Smooth muscle cell (in vitro differentiated cells): Measurements from ENCODE around the gene PROZ. TPM values are rescaled to one million over a fixed set of nuclear protein-coding genes. Genes with fewer than 3 reads are reported as not detected.
A peak's percentile ranks its signal among the peaks of the same experiment; 100 is the strongest.

ENCODE experiments used
- DNase-seq: peaks from one replicate; lab custom pipeline; 2025; ENCODE audit not compliant: unreplicated experiment; lab: John Stamatoyannopoulos, UW
- H2AFZ ChIP-seq: fragments of 200-600 bp; sonication (generic); 2 replicates; pipeline ENCODE4 v1.6.0; 2016; ENCODE audit warnings: antibody characterized with exemption, low read depth, mild to moderate bottlenecking
- H3F3A ChIP-seq: fragments of 200-600 bp; sonication (generic); 2 replicates; pipeline ENCODE4 v1.6.0; 2017; ENCODE audit warnings: antibody characterized with exemption, low read depth
- H3K27ac ChIP-seq: fragments of 200-600 bp; sonication (generic); 2 replicates; pipeline ENCODE4 v1.5.1; 2016; ENCODE audit warnings: low read depth, mild to moderate bottlenecking
- H3K27me3 ChIP-seq: fragments of 200-600 bp; sonication (generic); 2 replicates; pipeline ENCODE4 v1.6.1; 2016; ENCODE audit warnings: low read depth, mild to moderate bottlenecking
- H3K36me3 ChIP-seq: fragments of 200-600 bp; sonication (generic); 2 replicates; pipeline ENCODE4 v1.5.1; 2016; ENCODE audit warnings: low read depth
- H3K4me1 ChIP-seq: fragments of 200-600 bp; sonication (generic); 2 replicates; pipeline ENCODE4 v1.5.1; 2016; ENCODE audit warnings: low read depth
- H3K4me2 ChIP-seq: fragments of 200-600 bp; sonication (generic); 2 replicates; pipeline ENCODE4 v1.6.0; 2016; ENCODE audit warnings: mild to moderate bottlenecking
- H3K4me3 ChIP-seq: fragments of 200-600 bp; sonication (generic); 2 replicates; pipeline ENCODE4 v1.5.1; 2016; ENCODE audit warnings: mild to moderate bottlenecking
- H3K79me2 ChIP-seq: fragments of 200-600 bp; sonication (generic); 2 replicates; pipeline ENCODE4 v1.6.0; 2016; ENCODE audit warnings: low read depth, mild to moderate bottlenecking
- H3K9ac ChIP-seq: fragments of 200-600 bp; sonication (generic); 2 replicates; pipeline ENCODE4 v1.6.0; 2016; ENCODE audit warnings: low read depth
- H3K9me3 ChIP-seq: fragments of 200-600 bp; sonication (generic); replicated peaks from 2 replicates; pipeline ENCODE4 v1.5.1; 2016; ENCODE audit warnings: low read depth
- H4K20me1 ChIP-seq: fragments of 200-600 bp; sonication (generic); 2 replicates; pipeline ENCODE4 v1.6.0; 2016; ENCODE audit warnings: low read depth
- CTCF ChIP-seq: fragments of 200-600 bp; sonication (generic); IDR thresholded peaks from 2 replicates; pipeline ENCODE4 v1.5.1; 2017; ENCODE audit warnings: borderline replicate concordance, mild to moderate bottlenecking, antibody characterized with exemption; ENCODE audit not compliant: insufficient read depth, poor library complexity, severe bottlenecking
- WGBS: methylation state at CpG from one replicate; pipeline ENCODE4 v1.1.7; 2016; ENCODE audit warnings: low lambda C conversion rate; 5-methylcytosine and 5-hydroxymethylcytosine counted together
- polyA plus RNA-seq: library from polyadenylated mRNA; unstranded; fragments of >200 nt; fragmentation: Nextera tagmentation; extraction: Ambion mirVana; gene quantifications from 2 replicates; pipeline ENCODE4 v1.2.1, GENCODE V29; 2016
- total RNA-seq: library from RNA; depleted of rRNA; stranded (reverse); fragments of >200 nt; gene quantifications from 2 replicates; pipeline ENCODE4 v1.2.3, GENCODE V29; 2014

Gene PROZ
- total and polyA plus RNA-seq, 2 experiments from 2014 or later, result not detected

- peaks cover 81% of the 10 kb centered on the region for H3K79me2 ChIP-seq
- H3K27me3 ChIP-seq, result no peaks in the 10 kb centered on the region
- DNase-seq, result no peak
- H3K4me3 ChIP-seq, result peak overlapping the region; percentile 84
- no peaks in the 10 kb centered on the region for H3K36me3 ChIP-seq
- no peak for TF ChIP-seq CTCF
- peaks cover 56% of the 10 kb centered on the region for H4K20me1 ChIP-seq
- no peaks in the 10 kb centered on the region for H3K9me3 ChIP-seq
- H3F3A ChIP-seq, result peaks cover 10% of the 10 kb centered on the region
- peak overlapping the region; percentile 96 for H3K27ac ChIP-seq
- H3K4me2 ChIP-seq, result peak overlapping the region; percentile 97
- 52% methylated on average over 3 of the region's 3 CpGs for WGBS
- peaks cover 11% of the 10 kb centered on the region for H3K4me1 ChIP-seq
- peak overlapping the region; percentile 85 for H2AFZ ChIP-seq
- peak overlapping the region; percentile 97 for H3K9ac ChIP-seq
These were observed 49.0 kb downstream of the PROZ start for GRCh38 chr13:113207460-113207859.

GRCh38 chr13:113207890-113208420 is 49.5 kb downstream of the PROZ start:
- Histone ChIP-seq H3K4me3 (peak overlapping the region; percentile 84), H3K4me2 (peak overlapping the region; percentile 97), H3K27ac (peak overlapping the region; percentile 96), H4K20me1 (peaks cover 56% of the 10 kb centered on the region), H3K36me3 (no peaks in the 10 kb centered on the region), H3K9ac (peak overlapping the region; percentile 97), H3K9me3 (no peaks in the 10 kb centered on the region), H3K4me1 (peaks cover 11% of the 10 kb centered on the region), H3K79me2 (peaks cover 81% of the 10 kb centered on the region), H3F3A (peaks cover 10% of the 10 kb centered on the region), H2AFZ (peak overlapping the region; percentile 85), H3K27me3 (no peaks in the 10 kb centered on the region)
- WGBS, result under 1% methylated on average over 44 of the region's 44 CpGs
- peak; percentile 42 for DNase-seq
- no peak for TF ChIP-seq CTCF

GRCh38 chr13:113208421-113209335 is 50.2 kb downstream of the PROZ start, which contains the start of gene PCID2:
Gene PCID2 (minus strand): TSS chr13:113208669. CDS start chr13:113208634, 35 bp downstream.
- Histone ChIP-seq H3K4me2 (peak within 1 kb of the TSS; percentile 97), H4K20me1 (peaks cover 56% of the 10 kb centered on the region), H3K36me3 (no peaks in the 10 kb centered on the region), H3K9ac (peak within 1 kb of the TSS; percentile 97), H3K4me1 (peaks cover 11% of the 10 kb centered on the region), H3F3A (peaks cover 10% of the 10 kb centered on the region), H3K27me3 (no peaks in the 10 kb centered on the region), H3K4me3 (peak within 1 kb of the TSS; percentile 84), H3K79me2 (peaks cover 81% of the 10 kb centered on the region), H3K9me3 (no peaks in the 10 kb centered on the region), H3K27ac (peak within 1 kb of the TSS; percentile 96), H2AFZ (peak within 1 kb of the TSS; percentile 85)
- no peak for TF ChIP-seq CTCF
- under 1% methylated on average over 71 of the region's 103 CpGs for WGBS
- DNase-seq, result peak; percentile 78
